T-helper 2 cell treated with Interferon-gamma antibody and Interleukin-4, amounts not matched to agents 5 μg/mL and 100 μg/mL, for 36 hours (primary cell): Measurements from ENCODE around the gene USP38.
A peak's percentile ranks its signal among the peaks of the same experiment; 100 is the strongest.

Experiments used
- DNase-seq: peaks from one replicate; pipeline ENCODE4 v3.0.0; 2021; ENCODE audit warnings: low spot score
- H3K27ac Mint-ChIP-seq: one replicate; pipeline ENCODE4 v1.8.0; 2021; ENCODE audit warnings: mild to moderate bottlenecking, mixed read lengths
- H3K27me3 Mint-ChIP-seq: one replicate; pipeline ENCODE4 v1.8.0; 2021; ENCODE audit warnings: low read depth, mixed read lengths
- H3K36me3 Mint-ChIP-seq: one replicate; pipeline ENCODE4 v1.8.0; 2021; ENCODE audit warnings: low read depth, mixed read lengths
- H3K4me1 Mint-ChIP-seq: one replicate; pipeline ENCODE4 v1.8.0; 2021; ENCODE audit warnings: low read depth, mixed read lengths
- H3K4me3 Mint-ChIP-seq: one replicate; pipeline ENCODE4 v1.8.0; 2022; ENCODE audit warnings: mild to moderate bottlenecking, moderate library complexity, mixed read lengths
- H3K9me3 Mint-ChIP-seq: one replicate; pipeline ENCODE4 v1.8.0; 2021; ENCODE audit warnings: mixed read lengths

Gene USP38

GRCh38 chr4:143188136-143189088, 3.7 kb downstream of the USP38 start:
- Mint-ChIP-seq H3K4me3 (peak overlapping the region; percentile 90), H3K27ac (peak overlapping the region; percentile 64), H3K9me3 (no peaks in the 10 kb centered on the region), H3K36me3 (peaks cover 57% of the 10 kb centered on the region), H3K4me1 (peaks cover 43% of the 10 kb centered on the region), H3K27me3 (no peaks in the 10 kb centered on the region)
- no peak for DNase-seq

- Mint-ChIP-seq H3K36me3 (peaks cover 57% of the 10 kb centered on the region), H3K27ac (peak overlapping the region; percentile 64), H3K4me1 (peaks cover 40% of the 10 kb centered on the region), H3K4me3 (peak overlapping the region; percentile 90), H3K27me3 (no peaks in the 10 kb centered on the region), H3K9me3 (no peaks in the 10 kb centered on the region)
- DNase-seq, result no peak
Observed at GRCh38 chr4:143189528-143189927, 4.8 kb downstream of the USP38 start.

- Mint-ChIP-seq H3K4me1 (peaks cover 14% of the 10 kb centered on the region), H3K27me3 (no peaks in the 10 kb centered on the region), H3K36me3 (peaks cover 54% of the 10 kb centered on the region), H3K27ac (no peak overlapping the region), H3K9me3 (no peaks in the 10 kb centered on the region), H3K4me3 (no peak overlapping the region)
- DNase-seq, result no peak
Observed at GRCh38 chr4:143195581-143195980, 10.9 kb downstream of the USP38 start.

- Mint-ChIP-seq H3K4me3 (no peak overlapping the region), H3K36me3 (peaks cover 52% of the 10 kb centered on the region), H3K4me1 (peaks cover 10% of the 10 kb centered on the region), H3K27me3 (no peaks in the 10 kb centered on the region), H3K27ac (no peak overlapping the region), H3K9me3 (no peaks in the 10 kb centered on the region)
- no peak for DNase-seq
Observed at GRCh38 chr4:143196323-143196722, 11.6 kb downstream of the USP38 start.

- no peak for DNase-seq
- Mint-ChIP-seq H3K27ac (no peak overlapping the region), H3K9me3 (no peaks in the 10 kb centered on the region), H3K4me3 (no peak overlapping the region), H3K4me1 (peaks cover 4% of the 10 kb centered on the region), H3K27me3 (no peaks in the 10 kb centered on the region), H3K36me3 (peaks cover 56% of the 10 kb centered on the region)
Observed at GRCh38 chr4:143199503-143199902, 14.8 kb downstream of the USP38 start.

GRCh38 chr4:143202824-143203223, 18.1 kb downstream of the USP38 start:
- no peaks in the 10 kb centered on the region for H3K27me3 Mint-ChIP-seq
- no peak overlapping the region for H3K27ac Mint-ChIP-seq
- no peaks in the 10 kb centered on the region for H3K9me3 Mint-ChIP-seq
- peaks cover 11% of the 10 kb centered on the region for H3K4me1 Mint-ChIP-seq
- no peak for DNase-seq
- H3K4me3 Mint-ChIP-seq, result no peak overlapping the region
- peaks cover 59% of the 10 kb centered on the region for H3K36me3 Mint-ChIP-seq

GRCh38 chr4:143203577-143203976, 18.9 kb downstream of the USP38 start:
- Mint-ChIP-seq H3K9me3 (no peaks in the 10 kb centered on the region), H3K36me3 (peaks cover 56% of the 10 kb centered on the region), H3K4me3 (no peak overlapping the region), H3K4me1 (peaks cover 11% of the 10 kb centered on the region), H3K27me3 (no peaks in the 10 kb centered on the region), H3K27ac (no peak overlapping the region)
- DNase-seq, result no peak

- Mint-ChIP-seq H3K9me3 (no peaks in the 10 kb centered on the region), H3K4me3 (no peak overlapping the region), H3K4me1 (peaks cover 6% of the 10 kb centered on the region), H3K27ac (no peak overlapping the region), H3K36me3 (peaks cover 36% of the 10 kb centered on the region), H3K27me3 (no peaks in the 10 kb centered on the region)
- DNase-seq, result no peak
Observed at GRCh38 chr4:143207555-143207954, 22.8 kb downstream of the USP38 start.

- peaks cover 32% of the 10 kb centered on the region for H3K36me3 Mint-ChIP-seq
- peaks cover 9% of the 10 kb centered on the region for H3K4me1 Mint-ChIP-seq
- no peak overlapping the region for H3K4me3 Mint-ChIP-seq
- DNase-seq, result no peak
- H3K27ac Mint-ChIP-seq, result no peak overlapping the region
- H3K27me3 Mint-ChIP-seq, result no peaks in the 10 kb centered on the region
- H3K9me3 Mint-ChIP-seq, result no peaks in the 10 kb centered on the region
Observed at GRCh38 chr4:143212566-143212965, 27.8 kb downstream of the USP38 start.

- Mint-ChIP-seq H3K36me3 (peaks cover 26% of the 10 kb centered on the region), H3K27me3 (no peaks in the 10 kb centered on the region), H3K4me1 (peaks cover 11% of the 10 kb centered on the region)
Observed at GRCh38 chr4:143215873-143216272, 31.2 kb downstream of the USP38 start.

GRCh38 chr4:143224255-143224654, 39.5 kb downstream of the USP38 start:
- Mint-ChIP-seq H3K27ac (no peak overlapping the region), H3K4me3 (no peak overlapping the region), H3K27me3 (no peaks in the 10 kb centered on the region), H3K9me3 (no peaks in the 10 kb centered on the region), H3K36me3 (peaks cover 12% of the 10 kb centered on the region), H3K4me1 (no peaks in the 10 kb centered on the region)
- DNase-seq, result no peak

More at GRCh38 chr4:143215873-143216272, 31.2 kb downstream of the USP38 start:
- Mint-ChIP-seq H3K9me3 (no peaks in the 10 kb centered on the region), H3K4me3 (no peak overlapping the region), H3K27ac (no peak overlapping the region)
- DNase-seq, result no peak

- no peaks in the 10 kb centered on the region for H3K27me3 Mint-ChIP-seq
- H3K27ac Mint-ChIP-seq, result no peak overlapping the region
Observed at GRCh38 chr4:143225167-143225566, 40.5 kb downstream of the USP38 start.

GRCh38 chr4:143230683-143231082, 46.0 kb downstream of the USP38 start:
- Mint-ChIP-seq H3K4me1 (no peaks in the 10 kb centered on the region), H3K27ac (no peak overlapping the region), H3K27me3 (no peaks in the 10 kb centered on the region), H3K9me3 (no peaks in the 10 kb centered on the region), H3K4me3 (no peak overlapping the region), H3K36me3 (no peaks in the 10 kb centered on the region)
- no peak for DNase-seq

More at GRCh38 chr4:143225167-143225566, 40.5 kb downstream of the USP38 start:
- DNase-seq, result no peak
- Mint-ChIP-seq H3K9me3 (no peaks in the 10 kb centered on the region), H3K4me1 (no peaks in the 10 kb centered on the region), H3K36me3 (peaks cover 11% of the 10 kb centered on the region), H3K4me3 (no peak overlapping the region)

- Mint-ChIP-seq H3K36me3 (no peaks in the 10 kb centered on the region), H3K4me3 (no peak overlapping the region), H3K27ac (no peak overlapping the region), H3K9me3 (no peaks in the 10 kb centered on the region), H3K27me3 (no peaks in the 10 kb centered on the region), H3K4me1 (no peaks in the 10 kb centered on the region)
- no peak for DNase-seq
Observed at GRCh38 chr4:143232277-143232676, 47.6 kb downstream of the USP38 start.
